Stimulated activated CD4-positive, alpha-beta T cell treated with anti-CD3 and anti-CD28 coated beads, Interleukin-2, amount 100 ng/mL, for 4 hours (primary cell): Measurements from ENCODE around the gene MRPL57.
"Not testable (repeated sequence)": the region's sequence is repeated elsewhere in the genome, so short reads cannot be mapped to it uniquely, and the experiment has no call there.

Experiments used
- DNase-seq: peaks from one replicate; pipeline ENCODE4 v3.0.0-alpha.2; 2020; ENCODE audit warnings: low read depth

The MRPL57 gene

GRCh38 chr13:21197606-21198225 is 21.3 kb downstream of the MRPL57 start:
- not testable (repeated sequence) for DNase-seq

GRCh38 chr13:21198391-21198790 is 21.9 kb downstream of the MRPL57 start:
- not testable (repeated sequence) for DNase-seq

- DNase-seq: not testable (repeated sequence)
These were observed 25.2 kb downstream of the MRPL57 start for GRCh38 chr13:21201456-21202190.

GRCh38 chr13:21202767-21203531 is 26.5 kb downstream of the MRPL57 start:
- DNase-seq: no peak

GRCh38 chr13:21208652-21209154 is 32.2 kb downstream of the MRPL57 start:
- no peak for DNase-seq

GRCh38 chr13:21212138-21212775 is 35.8 kb downstream of the MRPL57 start:
- DNase-seq: no peak

- DNase-seq: not testable (repeated sequence)
These were observed 39.0 kb downstream of the MRPL57 start for GRCh38 chr13:21215419-21215818.

- DNase-seq: no peak
These were observed 39.9 kb downstream of the MRPL57 start for GRCh38 chr13:21216332-21216731.

GRCh38 chr13:21218351-21219035 is 42.0 kb downstream of the MRPL57 start:
- no peak for DNase-seq

- no peak for DNase-seq
These were observed 42.6 kb downstream of the MRPL57 start for GRCh38 chr13:21219036-21219381.

GRCh38 chr13:21219716-21220115 is 43.3 kb downstream of the MRPL57 start:
- not testable (repeated sequence) for DNase-seq

- no peak for DNase-seq
These were observed 44.8 kb downstream of the MRPL57 start for GRCh38 chr13:21221268-21221667.

GRCh38 chr13:21225082-21225481 is 48.6 kb downstream of the MRPL57 start:
- DNase-seq: no peak

- no peak for DNase-seq
These were observed 49.6 kb downstream of the MRPL57 start for GRCh38 chr13:21225841-21226581.

GRCh38 chr13:21227917-21228316 is 51.5 kb downstream of the MRPL57 start:
- DNase-seq: no peak
